ELR (cell line): ENCODE results near the gene RECQL5.

Source experiments
- DNase-seq: peaks from one replicate; pipeline ENCODE4 v3.0.0-alpha.2; 2015; ENCODE audit warnings: low read depth

The RECQL5 gene

GRCh38 chr17:75688209-75688825 lies 21.4 kb upstream of the RECQL5 start:
- no peak for DNase-seq

- no peak for DNase-seq
Observed at GRCh38 chr17:75685499-75685898, 18.5 kb upstream of the RECQL5 start.

- DNase-seq: no peak
Observed at GRCh38 chr17:75684924-75685323, 18.0 kb upstream of the RECQL5 start.

- DNase-seq: peak; percentile 70
Observed at GRCh38 chr17:75684249-75684648, 17.3 kb upstream of the RECQL5 start.

- DNase-seq: peak; percentile 96
Observed at GRCh38 chr17:75683583-75683982, 16.6 kb upstream of the RECQL5 start.

- peak; percentile 81 for DNase-seq
Observed at GRCh38 chr17:75681289-75681688, 14.3 kb upstream of the RECQL5 start.

- DNase-seq: no peak
Observed at GRCh38 chr17:75680431-75680830, 13.5 kb upstream of the RECQL5 start.

GRCh38 chr17:75679706-75680211 lies 12.8 kb upstream of the RECQL5 start:
- peak; percentile 63 for DNase-seq

- no peak for DNase-seq
Observed at GRCh38 chr17:75676461-75676860, 9.5 kb upstream of the RECQL5 start.

- peak; percentile 64 for DNase-seq
Observed at GRCh38 chr17:75673487-75673886, 6.5 kb upstream of the RECQL5 start.

- DNase-seq: no peak
Observed at GRCh38 chr17:75672011-75672410, 5.1 kb upstream of the RECQL5 start.

- DNase-seq: no peak
Observed at GRCh38 chr17:75670868-75671267, 3.9 kb upstream of the RECQL5 start.

GRCh38 chr17:75668489-75668888 lies 1.5 kb upstream of the RECQL5 start:
- DNase-seq: no peak

- no peak for DNase-seq
Observed at GRCh38 chr17:75667825-75668224, 871 bp upstream of the RECQL5 start.

- no peak for DNase-seq
Observed at GRCh38 chr17:75665981-75666380, 973 bp downstream of the RECQL5 start.

- DNase-seq: no peak
Observed at GRCh38 chr17:75664099-75664549, 2.8 kb downstream of the RECQL5 start.

- DNase-seq: no peak
Observed at GRCh38 chr17:75662511-75662910, 4.4 kb downstream of the RECQL5 start.

- DNase-seq: no peak
Observed at GRCh38 chr17:75661531-75661930, 5.4 kb downstream of the RECQL5 start.

- no peak for DNase-seq
Observed at GRCh38 chr17:75658237-75658636, 8.7 kb downstream of the RECQL5 start.

- DNase-seq: peak; percentile 39
Observed at GRCh38 chr17:75654176-75654575, 12.8 kb downstream of the RECQL5 start.

GRCh38 chr17:75652934-75653549 lies 13.9 kb downstream of the RECQL5 start:
- DNase-seq: peak; percentile 63

GRCh38 chr17:75652341-75652740 lies 14.6 kb downstream of the RECQL5 start:
- no peak for DNase-seq

GRCh38 chr17:75650874-75651273 lies 16.1 kb downstream of the RECQL5 start:
- no peak for DNase-seq

GRCh38 chr17:75649687-75650086 lies 17.3 kb downstream of the RECQL5 start:
- DNase-seq: no peak
